ENCODE measurements around the gene SUPT3H.

SUPT3H gene

GRCh38 chr6:45112711-45113110 is 265.0 kb downstream of the SUPT3H start:
- no peak overlapping the region for H3K27ac ChIP-seq (ENCODE audit: insufficient read depth, low read depth, low read length, poor library complexity, severe bottlenecking)
- H3K36me3 ChIP-seq (ENCODE audit: control insufficient read depth, insufficient read depth, low read length) = no peaks in the 10 kb centered on the region
- H3K4me3 ChIP-seq (ENCODE audit: insufficient read depth, low read depth, low read length) = no peak overlapping the region
- H3K27me3 ChIP-seq (ENCODE audit: control insufficient read depth, insufficient read depth, low read length, poor library complexity, severe bottlenecking) = no peaks in the 10 kb centered on the region
- H3K4me1 ChIP-seq (ENCODE audit: control insufficient read depth, insufficient read depth, low read length) = no peaks in the 10 kb centered on the region
- H3K9me3 ChIP-seq (ENCODE audit: control insufficient read depth, low read length) = no peaks in the 10 kb centered on the region

GRCh38 chr6:45109551-45109950 is 268.2 kb downstream of the SUPT3H start:
- 78 to 94% methylated on average over 1 of the region's 1 CpG for WGBS, 2 experiments
- Histone ChIP-seq H3K27me3 (ENCODE audit: control insufficient read depth, insufficient read depth, low read length, poor library complexity, severe bottlenecking) (no peaks in the 10 kb centered on the region), H3K27ac (ENCODE audit: insufficient read depth, low read depth, low read length, poor library complexity, severe bottlenecking) (no peak overlapping the region), H3K4me1 (ENCODE audit: control insufficient read depth, insufficient read depth, low read length) (no peaks in the 10 kb centered on the region), H3K36me3 (ENCODE audit: control insufficient read depth, insufficient read depth, low read length) (no peaks in the 10 kb centered on the region), H3K9me3 (ENCODE audit: control insufficient read depth, low read length) (no peaks in the 10 kb centered on the region), H3K4me3 (ENCODE audit: insufficient read depth, low read depth, low read length) (no peak overlapping the region)

GRCh38 chr6:45105170-45105820 is 272.4 kb downstream of the SUPT3H start:
- WGBS, 2 experiments = 100% methylated on average over 1 of the region's 2 CpGs
- no peaks in the 10 kb centered on the region for H3K36me3 ChIP-seq (ENCODE audit: control insufficient read depth, insufficient read depth, low read length)

GRCh38 chr6:45104429-45104828 is 273.3 kb downstream of the SUPT3H start:
- Histone ChIP-seq H3K27ac (ENCODE audit: insufficient read depth, low read depth, low read length, poor library complexity, severe bottlenecking) (no peak overlapping the region), H3K36me3 (ENCODE audit: control insufficient read depth, insufficient read depth, low read length) (no peaks in the 10 kb centered on the region), H3K9me3 (ENCODE audit: control insufficient read depth, low read length) (no peaks in the 10 kb centered on the region), H3K4me3 (ENCODE audit: insufficient read depth, low read depth, low read length) (no peak overlapping the region), H3K27me3 (ENCODE audit: control insufficient read depth, insufficient read depth, low read length, poor library complexity, severe bottlenecking) (no peaks in the 10 kb centered on the region), H3K4me1 (ENCODE audit: control insufficient read depth, insufficient read depth, low read length) (no peaks in the 10 kb centered on the region)
- WGBS, 2 experiments = 43% methylated on average over 1 of the region's 1 CpG; no CpG with 5 or more reads in 1 of the 2 experiments

More at GRCh38 chr6:45105170-45105820, 272.4 kb downstream of the SUPT3H start:
- Histone ChIP-seq H3K9me3 (ENCODE audit: control insufficient read depth, low read length) (no peaks in the 10 kb centered on the region), H3K4me1 (ENCODE audit: control insufficient read depth, insufficient read depth, low read length) (no peaks in the 10 kb centered on the region), H3K27me3 (ENCODE audit: control insufficient read depth, insufficient read depth, low read length, poor library complexity, severe bottlenecking) (no peaks in the 10 kb centered on the region), H3K4me3 (ENCODE audit: insufficient read depth, low read depth, low read length) (no peak overlapping the region), H3K27ac (ENCODE audit: insufficient read depth, low read depth, low read length, poor library complexity, severe bottlenecking) (no peak overlapping the region)

- no peaks in the 10 kb centered on the region for H3K4me1 ChIP-seq (ENCODE audit: control insufficient read depth, insufficient read depth, low read length)
- no peaks in the 10 kb centered on the region for H3K27me3 ChIP-seq (ENCODE audit: control insufficient read depth, insufficient read depth, low read length, poor library complexity, severe bottlenecking)
- no peak overlapping the region for H3K27ac ChIP-seq (ENCODE audit: insufficient read depth, low read depth, low read length, poor library complexity, severe bottlenecking)
- WGBS, 2 experiments = 86 to 92% methylated on average over 1 of the region's 1 CpG
- no peaks in the 10 kb centered on the region for H3K9me3 ChIP-seq (ENCODE audit: control insufficient read depth, low read length)
- H3K4me3 ChIP-seq (ENCODE audit: insufficient read depth, low read depth, low read length) = no peak overlapping the region
- H3K36me3 ChIP-seq (ENCODE audit: control insufficient read depth, insufficient read depth, low read length) = no peaks in the 10 kb centered on the region
These were observed 279.5 kb downstream of the SUPT3H start for GRCh38 chr6:45098256-45098655.

GRCh38 chr6:45094831-45095230 is 282.9 kb downstream of the SUPT3H start:
- no peaks in the 10 kb centered on the region for H3K36me3 ChIP-seq (ENCODE audit: control insufficient read depth, insufficient read depth, low read length)
- WGBS, 2 experiments = 88 to 94% methylated on average over 1 to 4 of the region's 4 CpGs
- no peak overlapping the region for H3K27ac ChIP-seq (ENCODE audit: insufficient read depth, low read depth, low read length, poor library complexity, severe bottlenecking)
- H3K27me3 ChIP-seq (ENCODE audit: control insufficient read depth, insufficient read depth, low read length, poor library complexity, severe bottlenecking) = no peaks in the 10 kb centered on the region
- no peaks in the 10 kb centered on the region for H3K9me3 ChIP-seq (ENCODE audit: control insufficient read depth, low read length)
- H3K4me1 ChIP-seq (ENCODE audit: control insufficient read depth, insufficient read depth, low read length) = no peaks in the 10 kb centered on the region
- no peak overlapping the region for H3K4me3 ChIP-seq (ENCODE audit: insufficient read depth, low read depth, low read length)

- Histone ChIP-seq H3K27ac (ENCODE audit: insufficient read depth, low read depth, low read length, poor library complexity, severe bottlenecking) (no peak overlapping the region), H3K27me3 (ENCODE audit: control insufficient read depth, insufficient read depth, low read length, poor library complexity, severe bottlenecking) (no peaks in the 10 kb centered on the region), H3K9me3 (ENCODE audit: control insufficient read depth, low read length) (no peaks in the 10 kb centered on the region), H3K4me3 (ENCODE audit: insufficient read depth, low read depth, low read length) (no peak overlapping the region), H3K4me1 (ENCODE audit: control insufficient read depth, insufficient read depth, low read length) (no peaks in the 10 kb centered on the region), H3K36me3 (ENCODE audit: control insufficient read depth, insufficient read depth, low read length) (no peaks in the 10 kb centered on the region)
- 91 to 92% methylated on average over 3 of the region's 3 CpGs for WGBS, 2 experiments
These were observed 285.6 kb downstream of the SUPT3H start for GRCh38 chr6:45092135-45092534.

- Histone ChIP-seq H3K4me1 (ENCODE audit: control insufficient read depth, insufficient read depth, low read length) (no peaks in the 10 kb centered on the region), H3K4me3 (ENCODE audit: insufficient read depth, low read depth, low read length) (no peak overlapping the region)
- 88 to 100% methylated on average over 2 of the region's 5 CpGs for WGBS, 2 experiments
These were observed 291.2 kb downstream of the SUPT3H start for GRCh38 chr6:45086360-45087084.

GRCh38 chr6:45084257-45084656 is 293.5 kb downstream of the SUPT3H start:
- Histone ChIP-seq H3K36me3 (ENCODE audit: control insufficient read depth, insufficient read depth, low read length) (no peaks in the 10 kb centered on the region), H3K9me3 (ENCODE audit: control insufficient read depth, low read length) (peaks cover 2% of the 10 kb centered on the region), H3K27me3 (ENCODE audit: control insufficient read depth, insufficient read depth, low read length, poor library complexity, severe bottlenecking) (no peaks in the 10 kb centered on the region), H3K27ac (ENCODE audit: insufficient read depth, low read depth, low read length, poor library complexity, severe bottlenecking) (no peak overlapping the region), H3K4me3 (ENCODE audit: insufficient read depth, low read depth, low read length) (no peak overlapping the region), H3K4me1 (ENCODE audit: control insufficient read depth, insufficient read depth, low read length) (no peaks in the 10 kb centered on the region)
- WGBS, 2 experiments = 90 to 96% methylated on average over 2 to 3 of the region's 3 CpGs

More at GRCh38 chr6:45086360-45087084, 291.2 kb downstream of the SUPT3H start:
- Histone ChIP-seq H3K27ac (ENCODE audit: insufficient read depth, low read depth, low read length, poor library complexity, severe bottlenecking) (no peak overlapping the region), H3K9me3 (ENCODE audit: control insufficient read depth, low read length) (no peaks in the 10 kb centered on the region), H3K36me3 (ENCODE audit: control insufficient read depth, insufficient read depth, low read length) (no peaks in the 10 kb centered on the region), H3K27me3 (ENCODE audit: control insufficient read depth, insufficient read depth, low read length, poor library complexity, severe bottlenecking) (no peaks in the 10 kb centered on the region)

GRCh38 chr6:45082091-45082490 is 295.6 kb downstream of the SUPT3H start:
- Histone ChIP-seq H3K27ac (ENCODE audit: insufficient read depth, low read depth, low read length, poor library complexity, severe bottlenecking) (no peak overlapping the region), H3K4me3 (ENCODE audit: insufficient read depth, low read depth, low read length) (no peak overlapping the region), H3K27me3 (ENCODE audit: control insufficient read depth, insufficient read depth, low read length, poor library complexity, severe bottlenecking) (no peaks in the 10 kb centered on the region), H3K36me3 (ENCODE audit: control insufficient read depth, insufficient read depth, low read length) (no peaks in the 10 kb centered on the region), H3K4me1 (ENCODE audit: control insufficient read depth, insufficient read depth, low read length) (no peaks in the 10 kb centered on the region), H3K9me3 (ENCODE audit: control insufficient read depth, low read length) (peaks cover 2% of the 10 kb centered on the region)
- WGBS, 2 experiments = 100% methylated on average over 1 of the region's 1 CpG; no CpG with 5 or more reads in 1 of the 2 experiments
